Hematopoietic multipotent progenitor cell treated with erythropoietin and hydrocortisone succinate and interleukin-3 and kit ligand, for 8 days (in vitro differentiated cells): ENCODE measurements around the gene TARDBP.
"Not testable (repeated sequence)": the region's sequence is repeated elsewhere in the genome, so short reads cannot be mapped to it uniquely, and the experiment has no call there.

Experiments used
- DNase-seq: peaks from one replicate; pipeline ENCODE4 v3.0.0-alpha.2; 2015

The TARDBP gene

DNA sequence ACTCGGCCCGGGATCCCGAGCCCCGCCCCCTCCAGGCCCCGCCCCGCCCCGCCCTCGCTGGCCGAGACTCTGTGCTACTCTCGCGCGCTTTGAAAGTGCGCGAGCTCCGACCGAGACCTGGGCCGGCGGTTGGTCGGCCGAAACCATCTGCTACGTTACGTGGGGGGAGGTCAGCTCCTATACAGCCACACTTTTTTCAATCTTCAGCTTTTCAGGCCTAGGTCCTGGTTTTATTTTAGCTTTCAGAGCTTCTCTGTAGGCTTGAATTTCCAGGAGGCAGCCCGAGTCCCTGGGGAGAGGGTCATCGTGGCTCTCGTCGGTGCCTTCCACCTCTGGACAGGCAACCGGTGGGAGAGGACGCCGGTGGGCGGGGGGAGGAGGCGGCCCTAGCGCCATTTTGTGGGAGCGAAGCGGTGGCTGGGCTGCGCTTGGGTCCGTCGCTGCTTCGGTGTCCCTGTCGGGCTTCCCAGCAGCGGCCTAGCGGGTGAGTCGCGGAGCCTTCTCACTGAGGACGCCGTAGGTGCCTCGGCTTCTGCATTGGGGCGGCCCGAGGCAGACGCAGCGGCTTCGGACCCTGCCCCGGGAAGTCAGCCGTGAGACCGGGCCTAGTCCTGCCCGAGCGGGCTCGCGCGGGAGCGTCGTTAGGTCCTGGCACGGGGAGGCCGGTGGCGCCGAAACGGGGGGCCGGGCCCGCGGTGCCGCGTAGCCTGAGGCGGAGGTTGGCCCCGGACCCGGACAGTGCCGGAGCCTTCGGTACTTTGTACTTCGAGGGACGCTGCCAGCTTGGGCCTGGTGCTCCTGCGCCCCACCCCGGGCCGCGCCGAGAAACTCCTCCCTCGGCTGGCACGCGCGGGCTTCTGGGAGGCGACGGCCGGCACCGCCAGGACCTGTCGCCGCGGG lies at the start of gene TARDBP:
Gene TARDBP (plus strand): TSS at position 395 of the 900 bp plus-strand sequence. CDS start 1,074 bp downstream, outside the sequence.
- peak; percentile 91 for DNase-seq

- no peak for DNase-seq
These were observed 46.8 kb upstream of the TARDBP start for GRCh38 chr1:10965546-10966226.

DNA sequence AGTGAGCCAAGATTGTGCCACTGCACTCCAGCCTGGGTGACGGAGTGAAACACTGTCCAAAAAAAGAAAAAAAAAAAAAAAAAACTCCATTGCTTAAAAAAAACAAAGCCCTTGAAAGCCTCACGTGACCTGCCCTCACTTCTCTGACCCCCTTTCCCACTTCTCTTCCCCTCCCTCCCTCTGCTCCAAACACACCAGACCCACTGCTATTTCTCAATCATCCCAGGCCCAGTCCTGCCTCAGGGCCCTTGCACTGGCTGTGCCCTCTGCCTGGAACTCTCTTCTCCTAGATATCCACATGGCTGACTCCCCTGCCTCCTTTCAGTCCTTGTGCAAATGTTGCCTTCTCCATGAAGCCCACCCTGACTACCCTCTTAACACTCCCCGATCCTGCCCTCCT lies 45.4 kb upstream of the TARDBP start:
- no peak for DNase-seq

GRCh38 chr1:10968411-10968826 lies 44.0 kb upstream of the TARDBP start:
- DNase-seq, result no peak

GRCh38 chr1:10969267-10969970 lies 43.0 kb upstream of the TARDBP start:
- DNase-seq, result no peak

DNA sequence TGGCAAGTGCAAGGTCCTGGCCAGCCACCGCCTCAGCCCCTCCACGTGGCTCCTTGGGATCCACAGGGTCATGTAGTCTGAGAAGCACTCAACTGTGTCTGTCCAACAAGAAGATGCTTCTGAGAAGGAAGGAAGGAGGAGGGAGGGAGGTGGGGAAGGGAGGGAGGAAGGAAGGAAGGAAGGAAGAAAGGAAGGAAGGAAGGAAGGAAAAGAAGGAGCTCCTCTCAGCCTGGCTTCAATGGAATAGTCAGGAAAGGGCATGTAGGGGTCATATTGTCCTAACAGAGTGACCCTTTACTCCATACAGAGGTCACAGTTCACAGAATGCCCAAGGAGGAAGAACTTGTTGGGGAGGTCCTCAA lies 42.5 kb upstream of the TARDBP start:
- no peak for DNase-seq

DNA sequence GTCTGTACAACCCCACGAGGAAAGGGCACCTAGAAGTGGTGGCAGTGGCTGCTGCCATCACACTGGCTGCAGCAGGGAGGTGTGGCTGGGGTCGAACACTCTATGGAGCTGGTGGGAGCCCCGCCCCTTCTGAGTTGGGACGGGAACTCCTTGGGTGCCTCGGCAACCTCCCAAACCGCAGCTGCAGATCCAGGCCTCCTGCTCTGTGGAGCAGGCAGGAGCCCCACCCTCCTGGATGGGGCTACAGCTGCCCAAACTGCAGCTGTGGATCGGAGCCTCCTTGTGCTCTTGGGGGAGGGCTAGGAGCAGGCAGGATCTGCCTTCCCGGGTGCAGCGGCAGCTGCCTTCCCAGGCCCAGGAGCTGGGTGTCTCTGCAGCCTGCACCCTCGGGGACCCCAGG lies 38.9 kb upstream of the TARDBP start:
- no peak for DNase-seq

DNA sequence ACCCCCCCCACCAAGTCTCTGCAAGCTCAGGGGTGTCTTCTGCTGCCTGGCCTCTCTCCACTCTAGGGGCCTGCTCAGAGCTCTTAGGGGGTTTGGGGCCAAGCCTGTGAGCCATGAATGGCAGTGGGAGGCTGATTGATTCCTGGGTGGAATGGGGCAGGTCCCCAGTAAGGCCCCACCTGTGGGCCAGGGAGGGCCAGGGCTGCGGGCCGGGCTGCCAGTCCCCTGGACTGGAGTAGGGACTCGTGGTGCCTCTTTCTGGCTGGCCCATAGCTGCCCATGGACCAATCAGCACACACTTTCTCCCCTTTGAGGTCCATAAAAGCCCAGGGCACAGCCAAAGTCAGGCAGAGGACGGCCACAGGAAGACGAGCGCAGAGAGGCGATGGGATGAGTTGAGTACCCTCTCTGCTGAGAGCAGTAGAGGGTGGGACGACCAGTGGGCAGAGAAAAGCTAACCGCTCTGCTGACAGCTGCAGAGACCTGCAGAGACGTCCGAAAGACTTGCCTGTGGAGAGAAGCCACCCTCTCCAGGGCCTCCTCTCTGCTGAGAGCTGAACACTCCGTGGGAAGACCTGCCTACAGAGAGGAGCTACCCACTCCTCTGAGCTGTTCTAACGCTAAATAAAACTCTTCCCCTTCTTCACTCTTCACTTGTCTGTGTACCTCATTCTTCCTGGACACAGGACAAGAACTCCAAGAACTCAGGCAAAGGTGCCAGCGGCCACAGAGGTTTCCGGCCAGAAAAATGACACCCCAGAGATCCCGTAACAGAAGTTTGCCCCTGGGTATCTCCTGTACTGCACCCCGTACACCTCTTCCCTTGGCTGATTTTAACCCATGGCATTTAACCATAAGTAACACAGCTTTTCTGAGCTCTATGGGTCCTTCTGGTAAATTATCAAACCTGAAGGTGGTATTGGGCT lies 38.2 kb upstream of the TARDBP start:
- no peak for DNase-seq

DNA sequence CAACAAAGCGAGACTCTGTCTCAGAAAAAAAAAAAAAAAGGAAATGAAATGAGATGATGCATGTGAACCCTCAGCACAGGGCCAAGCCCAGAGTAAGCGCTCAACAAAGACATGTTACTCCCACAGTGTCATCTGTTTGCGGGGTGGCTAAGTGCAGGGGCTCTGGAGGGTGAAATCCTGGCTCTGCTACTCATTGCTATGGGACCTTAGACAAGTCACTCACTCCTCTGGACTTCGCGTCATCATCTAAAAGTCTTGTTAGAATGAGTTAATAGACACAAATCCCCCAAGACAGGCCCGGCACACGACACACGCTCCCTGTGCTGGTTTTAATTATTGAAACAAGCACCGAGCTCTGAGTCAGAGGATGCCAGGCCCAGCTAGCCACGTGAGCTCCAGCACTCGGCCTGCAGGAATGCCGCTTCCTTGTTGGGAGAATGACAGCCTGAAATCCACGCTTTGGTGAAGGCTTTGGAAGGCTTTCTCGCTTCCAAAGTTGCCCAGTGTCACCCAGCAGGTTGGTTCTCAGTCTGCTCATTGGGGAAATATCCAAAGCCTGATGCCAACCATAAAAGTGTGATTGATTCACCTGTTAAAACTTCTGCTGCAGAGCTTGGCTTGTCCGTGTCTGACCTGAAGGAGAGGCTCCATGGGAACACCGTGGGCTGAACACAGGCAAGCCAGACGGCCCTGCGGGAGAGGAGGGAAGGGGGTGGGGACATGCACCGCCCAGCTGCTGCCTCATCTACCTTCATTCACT lies 36.7 kb upstream of the TARDBP start:
- DNase-seq, result no peak

GRCh38 chr1:10978719-10979118 lies 33.7 kb upstream of the TARDBP start:
- DNase-seq, result no peak

DNA sequence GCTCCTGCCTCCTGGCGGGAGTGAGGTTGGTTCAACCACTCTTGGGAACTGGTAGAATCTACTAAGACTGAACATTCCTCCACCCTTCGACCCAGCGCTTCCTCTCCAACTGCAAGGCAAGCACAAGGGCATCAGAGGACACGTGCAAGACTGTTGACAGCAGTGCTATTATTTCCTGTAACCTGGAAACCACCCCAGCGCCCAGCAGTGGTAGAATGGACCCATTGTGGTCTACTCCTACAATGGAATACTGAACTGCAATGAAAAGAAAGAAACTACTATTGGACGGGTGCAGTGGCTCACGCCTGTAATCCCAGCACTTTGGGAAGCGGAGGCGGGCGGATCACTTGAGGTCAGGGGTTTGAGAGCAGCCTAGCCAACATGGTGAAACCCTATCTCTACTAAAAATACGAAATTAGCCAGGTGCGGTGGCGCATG lies 33.0 kb upstream of the TARDBP start:
- no peak for DNase-seq

- DNase-seq, result no peak
These were observed 32.3 kb upstream of the TARDBP start for GRCh38 chr1:10980094-10980577.

DNA sequence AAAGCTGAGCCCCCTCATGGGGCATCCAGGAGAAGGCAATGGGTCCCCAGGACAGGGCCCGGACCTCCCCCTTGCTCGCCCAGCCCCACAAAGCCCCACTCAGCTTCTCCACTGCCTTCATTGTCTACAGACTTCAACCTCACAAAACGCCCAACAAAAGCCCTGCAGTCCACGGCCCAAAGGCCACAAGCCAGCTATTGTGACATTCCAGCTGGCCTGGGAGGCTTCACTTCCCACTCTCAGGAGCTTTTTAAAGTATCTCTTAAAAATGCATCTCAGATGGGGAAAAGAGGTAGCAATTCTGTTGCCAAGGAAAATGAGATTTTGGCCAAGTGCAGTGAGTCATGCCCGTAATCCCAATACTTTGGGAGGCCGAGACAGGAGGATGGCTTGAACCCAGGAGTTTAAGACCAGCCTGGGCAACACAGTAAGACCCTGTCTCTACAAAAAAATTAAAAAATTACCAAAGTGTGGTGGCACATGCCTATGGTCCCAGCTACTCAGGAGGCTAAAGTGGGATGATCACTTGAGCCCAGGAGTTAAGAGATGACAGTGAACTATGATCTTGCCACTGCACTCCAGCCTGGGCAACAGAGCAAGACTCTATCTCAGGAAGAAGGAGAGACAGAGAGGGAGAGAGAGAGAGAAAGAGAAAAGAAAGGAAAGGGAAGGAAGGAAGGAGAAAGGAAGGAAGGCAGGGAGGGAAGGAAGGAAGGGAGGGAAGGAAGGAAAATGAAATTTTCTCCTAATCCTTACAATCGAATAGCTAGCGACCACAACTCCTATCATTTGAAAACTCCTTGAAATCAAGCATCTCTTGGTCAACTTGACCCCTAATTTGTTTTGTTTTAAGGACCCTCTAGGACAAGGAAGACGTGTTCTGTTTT lies 31.4 kb upstream of the TARDBP start:
- no peak for DNase-seq

- DNase-seq, result no peak
These were observed 25.9 kb upstream of the TARDBP start for GRCh38 chr1:10986525-10986890.

- DNase-seq, result no peak
These were observed 24.5 kb upstream of the TARDBP start for GRCh38 chr1:10987840-10988417.

- DNase-seq, result no peak
These were observed 23.4 kb upstream of the TARDBP start for GRCh38 chr1:10989095-10989494.

DNA sequence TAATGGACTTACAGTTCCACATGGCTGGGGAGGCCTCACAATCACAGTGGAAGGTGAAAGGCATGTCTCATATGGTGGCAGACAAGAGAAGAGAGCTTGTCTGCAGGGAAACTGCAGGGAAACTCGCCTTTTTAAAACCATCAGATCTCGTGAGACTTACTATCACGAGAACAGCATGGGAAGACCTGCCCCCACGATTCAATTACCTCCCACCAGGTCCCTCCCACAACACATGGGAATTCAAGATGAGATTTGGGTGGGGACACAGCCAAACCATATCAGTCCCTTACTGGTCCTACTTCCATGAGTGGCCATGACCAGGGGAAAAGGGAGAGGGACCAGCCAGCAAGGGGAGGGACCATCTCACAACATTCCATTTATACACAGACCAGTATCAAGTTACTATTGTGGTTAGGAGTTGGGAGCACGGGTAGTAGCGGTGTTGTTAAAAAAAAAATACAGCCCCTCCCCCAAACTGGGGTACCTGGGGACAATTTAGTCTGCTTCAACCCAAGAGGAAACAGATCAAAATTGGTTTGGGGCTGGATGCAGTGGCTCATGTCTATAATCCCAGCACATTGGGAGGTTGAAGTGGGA lies 22.4 kb upstream of the TARDBP start:
- not testable (repeated sequence) for DNase-seq

DNA sequence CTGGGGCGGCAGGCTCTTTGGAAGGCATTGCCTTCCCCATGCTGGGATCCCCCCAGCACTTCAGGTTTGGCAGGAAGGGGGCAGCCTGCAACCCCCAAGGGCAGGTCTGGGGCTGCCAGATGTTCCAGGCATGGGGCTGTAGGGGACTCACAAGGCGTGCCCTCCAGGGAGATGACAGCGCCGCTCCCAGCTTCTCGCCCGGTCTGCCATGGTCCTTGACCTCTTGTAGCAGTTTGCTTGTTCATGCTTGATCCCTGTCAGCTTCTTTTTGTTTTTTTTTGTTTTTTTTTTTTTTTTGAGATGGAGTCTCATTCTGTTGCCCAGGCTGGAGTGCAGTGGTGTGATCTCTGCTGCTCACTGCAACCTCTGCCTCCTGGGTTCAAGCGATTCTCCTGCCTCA lies 21.6 kb upstream of the TARDBP start:
- DNase-seq, result no peak

GRCh38 chr1:10992004-10992403 lies 20.4 kb upstream of the TARDBP start:
- not testable (repeated sequence) for DNase-seq

- no peak for DNase-seq
These were observed 19.6 kb upstream of the TARDBP start for GRCh38 chr1:10992864-10993263.
